Loucy (cell line): ENCODE results near the gene ARL6IP4.

Experiments
- H2AFZ ChIP-seq: fragments of 200-600 bp; sonication (generic); 2 replicates; pipeline ENCODE4 v1.6.0; 2016; ENCODE audit warnings: antibody characterized with exemption, mild to moderate bottlenecking, low read length, moderate library complexity
- H3F3A ChIP-seq: fragments of 200-600 bp; 2 replicates; pipeline ENCODE4 v1.6.0; 2016; ENCODE audit warnings: antibody characterized with exemption, low read depth, mild to moderate bottlenecking
- H3K27me3 ChIP-seq: fragments of 200-600 bp; sonication (generic); 2 replicates; pipeline ENCODE4 v1.6.1; 2014; ENCODE audit warnings: low read length, mild to moderate bottlenecking; ENCODE audit not compliant: insufficient read depth, poor library complexity, severe bottlenecking
- H3K36me3 ChIP-seq: fragments of 200-600 bp; sonication (generic); 2 replicates; pipeline ENCODE4 v1.6.1; 2016; ENCODE audit warnings: low read length; ENCODE audit not compliant: insufficient read depth
- H3K4me1 ChIP-seq: fragments of 200-600 bp; sonication (generic); 2 replicates; pipeline ENCODE4 v1.5.1; 2014; ENCODE audit warnings: low read length, mild to moderate bottlenecking; ENCODE audit not compliant: insufficient read depth, poor library complexity, severe bottlenecking
- H3K4me2 ChIP-seq: fragments of 200-600 bp; sonication (generic); 2 replicates; pipeline ENCODE4 v1.6.0; 2014; ENCODE audit warnings: antibody characterized with exemption, low read length, low read depth, mild to moderate bottlenecking; ENCODE audit not compliant: poor library complexity, severe bottlenecking
- H3K4me3 ChIP-seq: fragments of 200-600 bp; sonication (generic); 2 replicates; pipeline ENCODE4 v1.5.1; 2014; ENCODE audit warnings: low read length, mild to moderate bottlenecking, mixed read lengths; ENCODE audit not compliant: poor library complexity, severe bottlenecking
- H3K79me2 ChIP-seq: fragments of 200-600 bp; sonication (generic); 2 replicates; pipeline ENCODE4 v1.6.1; 2014; ENCODE audit warnings: low read length; ENCODE audit not compliant: insufficient read depth
- H3K9ac ChIP-seq: fragments of 200-600 bp; sonication (generic); 2 replicates; pipeline ENCODE4 v1.6.0; 2014; ENCODE audit warnings: mild to moderate bottlenecking, low read depth, low read length, moderate library complexity; ENCODE audit not compliant: poor library complexity, severe bottlenecking
- H3K9me2 ChIP-seq: fragments of 200-600 bp; sonication (generic); replicated peaks from 2 replicates; pipeline ENCODE4 v1.6.1; 2016; ENCODE audit warnings: low read depth, low read length, mixed read lengths
- H3K9me3 ChIP-seq: fragments of 200-600 bp; sonication (generic); 2 replicates; pipeline ENCODE4 v1.6.1; 2014; ENCODE audit warnings: mild to moderate bottlenecking, antibody characterized with exemption, low read length, low read depth; ENCODE audit not compliant: insufficient read depth
- H4K20me1 ChIP-seq: fragments of 200-600 bp; sonication (generic); 2 replicates; pipeline ENCODE4 v1.6.0; 2014; ENCODE audit warnings: antibody characterized with exemption, low read length, mild to moderate bottlenecking; ENCODE audit not compliant: insufficient read depth, poor library complexity, severe bottlenecking
- EZH2phosphoT487 ChIP-seq: fragments of 200-600 bp; IDR thresholded peaks from 2 replicates; pipeline ENCODE4 v1.6.1; 2018; ENCODE audit warnings: antibody characterized with exemption, mild to moderate bottlenecking, moderate library complexity, borderline replicate concordance
- TF ChIP-seq, protein P1 (sequence below): fragments of 200-600 bp; sonication (generic); conservative IDR thresholded peaks from 2 replicates; pipeline ENCODE4 v1.5.1; 2014; ENCODE audit warnings: mild to moderate bottlenecking, antibody characterized with exemption, low read length

ARL6IP4 gene

DNA sequence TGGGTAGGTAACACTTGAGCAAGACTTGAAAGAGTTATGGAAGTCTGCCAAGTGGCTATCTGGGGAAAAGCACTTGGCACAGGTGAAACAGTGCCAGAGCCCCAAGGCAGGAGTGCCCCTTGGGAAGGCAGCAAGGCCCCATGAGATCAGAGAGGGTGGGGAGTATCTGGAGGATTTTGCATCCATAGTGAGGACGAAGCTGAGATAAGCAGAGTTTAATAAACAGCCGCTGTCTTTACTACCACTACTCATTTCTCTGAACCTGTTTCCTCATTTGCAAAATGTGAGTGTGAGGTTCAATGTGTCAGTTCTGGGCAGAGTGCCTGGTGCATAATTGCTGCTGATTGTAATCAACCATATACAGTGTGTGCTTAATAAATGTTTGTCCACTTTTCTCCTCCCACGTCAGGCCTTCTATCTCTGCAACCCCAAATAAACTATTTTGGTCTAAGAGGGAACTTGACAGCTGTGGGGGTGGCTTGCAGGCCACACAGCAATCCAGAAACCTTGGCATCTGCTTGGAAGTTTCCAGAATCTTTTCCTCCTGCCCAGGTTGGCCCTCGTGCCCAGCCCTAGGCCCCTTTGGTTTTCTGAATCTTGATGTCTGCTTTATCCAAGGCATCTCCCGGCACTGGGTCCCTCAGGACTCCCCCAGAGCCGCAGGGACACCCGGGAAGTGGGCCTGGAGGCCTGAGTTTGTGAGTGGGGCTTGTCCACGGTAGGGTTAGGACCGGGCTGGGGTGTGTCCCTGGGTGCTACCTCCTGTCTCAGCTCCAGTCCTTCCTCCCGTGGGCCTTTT, 18.8 kb upstream of the ARL6IP4 start:
- Histone ChIP-seq H3K4me2 (no peak overlapping the region), H3K9ac (no peak overlapping the region)
- TF ChIP-seq EZH2phosphoT487, result no peak
- TF ChIP-seq, protein P1, sequence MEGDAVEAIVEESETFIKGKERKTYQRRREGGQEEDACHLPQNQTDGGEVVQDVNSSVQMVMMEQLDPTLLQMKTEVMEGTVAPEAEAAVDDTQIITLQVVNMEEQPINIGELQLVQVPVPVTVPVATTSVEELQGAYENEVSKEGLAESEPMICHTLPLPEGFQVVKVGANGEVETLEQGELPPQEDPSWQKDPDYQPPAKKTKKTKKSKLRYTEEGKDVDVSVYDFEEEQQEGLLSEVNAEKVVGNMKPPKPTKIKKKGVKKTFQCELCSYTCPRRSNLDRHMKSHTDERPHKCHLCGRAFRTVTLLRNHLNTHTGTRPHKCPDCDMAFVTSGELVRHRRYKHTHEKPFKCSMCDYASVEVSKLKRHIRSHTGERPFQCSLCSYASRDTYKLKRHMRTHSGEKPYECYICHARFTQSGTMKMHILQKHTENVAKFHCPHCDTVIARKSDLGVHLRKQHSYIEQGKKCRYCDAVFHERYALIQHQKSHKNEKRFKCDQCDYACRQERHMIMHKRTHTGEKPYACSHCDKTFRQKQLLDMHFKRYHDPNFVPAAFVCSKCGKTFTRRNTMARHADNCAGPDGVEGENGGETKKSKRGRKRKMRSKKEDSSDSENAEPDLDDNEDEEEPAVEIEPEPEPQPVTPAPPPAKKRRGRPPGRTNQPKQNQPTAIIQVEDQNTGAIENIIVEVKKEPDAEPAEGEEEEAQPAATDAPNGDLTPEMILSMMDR, result no peak

DNA sequence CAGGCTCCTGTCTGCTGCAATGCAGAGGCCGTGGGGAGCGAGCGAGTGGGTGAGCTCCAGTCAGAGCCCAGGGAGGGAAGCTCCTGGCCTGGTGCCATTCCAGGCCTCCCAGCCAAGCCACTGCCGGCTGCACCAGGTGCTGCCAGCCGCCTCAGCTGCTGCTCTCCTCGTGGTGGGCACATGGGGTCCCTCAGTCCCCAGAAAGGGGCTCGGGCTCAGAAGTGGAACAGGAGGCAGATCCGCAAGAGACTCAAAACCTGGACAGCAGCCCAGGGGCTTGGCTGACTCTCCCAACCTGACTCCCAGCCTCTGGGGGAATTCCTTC, 16.6 kb upstream of the ARL6IP4 start:
- H3K9me3 ChIP-seq, result no peaks in the 10 kb centered on the region
- no peak overlapping the region for H3K4me2 ChIP-seq
- no peaks in the 10 kb centered on the region for H3K36me3 ChIP-seq
- no peak overlapping the region for H3K4me3 ChIP-seq
- H3K9ac ChIP-seq, result no peak overlapping the region
- no peak for TF ChIP-seq EZH2phosphoT487
- TF ChIP-seq, protein P1, result no peak
- H3F3A ChIP-seq, result no peaks in the 10 kb centered on the region
- H3K4me1 ChIP-seq, result peaks cover 8% of the 10 kb centered on the region
- H3K27me3 ChIP-seq, result no peaks in the 10 kb centered on the region
- H3K79me2 ChIP-seq, result no peaks in the 10 kb centered on the region
- no peaks in the 10 kb centered on the region for H3K9me2 ChIP-seq
- H4K20me1 ChIP-seq, result no peaks in the 10 kb centered on the region
- H2AFZ ChIP-seq, result no peak overlapping the region

More for the DNA sequence above, 18.8 kb upstream of the ARL6IP4 start:
- H3K27me3 ChIP-seq, result no peaks in the 10 kb centered on the region
- H3K4me1 ChIP-seq, result peaks cover 8% of the 10 kb centered on the region
- no peaks in the 10 kb centered on the region for H3K36me3 ChIP-seq
- H3K4me3 ChIP-seq, result no peak overlapping the region
- H3K9me3 ChIP-seq, result no peaks in the 10 kb centered on the region
- H4K20me1 ChIP-seq, result no peaks in the 10 kb centered on the region
- no peaks in the 10 kb centered on the region for H3K79me2 ChIP-seq
- no peak overlapping the region for H2AFZ ChIP-seq
- H3F3A ChIP-seq, result no peaks in the 10 kb centered on the region
- no peaks in the 10 kb centered on the region for H3K9me2 ChIP-seq

DNA sequence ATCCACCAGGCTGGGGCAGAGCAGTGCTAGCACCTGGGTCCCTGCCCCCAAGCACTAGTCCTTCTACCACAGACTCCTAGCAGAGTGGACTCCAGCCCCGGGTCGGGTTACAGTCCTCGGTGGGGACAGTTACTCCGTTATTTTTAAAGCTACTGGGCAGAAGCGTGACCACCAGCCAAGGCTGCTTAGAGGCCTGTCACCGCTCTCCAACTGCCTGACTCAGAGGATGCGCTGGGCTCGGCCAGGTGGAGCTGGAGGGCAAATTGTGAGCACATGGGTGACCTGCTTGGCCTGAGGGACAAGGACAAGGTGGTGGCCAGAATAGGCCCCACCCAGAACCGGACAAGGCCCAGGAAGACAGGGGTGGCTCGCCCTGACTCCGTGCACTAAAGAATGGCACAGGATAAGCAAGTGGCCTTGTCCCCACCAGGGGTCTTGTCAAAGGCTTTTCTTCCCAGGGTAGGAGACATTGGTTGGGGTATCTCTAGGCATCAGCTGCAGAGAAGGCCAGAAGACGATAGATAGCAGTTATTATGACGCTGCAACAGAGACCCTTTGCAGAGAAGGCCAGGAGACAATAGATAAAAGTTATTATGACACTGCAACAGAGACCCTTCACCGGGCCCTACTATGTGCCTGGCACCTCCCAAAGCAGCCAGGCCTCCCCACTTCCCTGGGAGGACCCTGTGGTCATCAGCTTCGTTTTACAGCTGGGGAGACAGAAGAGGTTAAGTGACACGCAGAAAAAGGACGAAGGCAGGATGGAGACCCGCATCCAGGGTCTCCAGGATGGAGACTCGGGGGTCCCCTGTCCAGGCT, 15.8 kb upstream of the ARL6IP4 start:
- Histone ChIP-seq H3F3A (no peaks in the 10 kb centered on the region), H3K9ac (no peak overlapping the region), H3K4me3 (no peak overlapping the region), H3K36me3 (no peaks in the 10 kb centered on the region), H3K4me2 (no peak overlapping the region), H3K4me1 (peaks cover 8% of the 10 kb centered on the region), H3K79me2 (no peaks in the 10 kb centered on the region), H3K9me2 (no peaks in the 10 kb centered on the region), H3K27me3 (no peaks in the 10 kb centered on the region), H4K20me1 (no peaks in the 10 kb centered on the region), H3K9me3 (no peaks in the 10 kb centered on the region), H2AFZ (no peak overlapping the region)
- no peak for TF ChIP-seq EZH2phosphoT487
